ENCODE results near the gene SLC25A31. TPM values are rescaled to one million over a fixed set of nuclear protein-coding genes. Genes with fewer than 3 reads are reported as not detected.
A peak's percentile ranks its signal among the peaks of the same experiment; 100 is the strongest.

SLC25A31 gene
- polyA plus RNA-seq, 1 donor (not counting 4 experiments of a cell fraction or from before 2014, with no cell fraction given), result not detected

DNA sequence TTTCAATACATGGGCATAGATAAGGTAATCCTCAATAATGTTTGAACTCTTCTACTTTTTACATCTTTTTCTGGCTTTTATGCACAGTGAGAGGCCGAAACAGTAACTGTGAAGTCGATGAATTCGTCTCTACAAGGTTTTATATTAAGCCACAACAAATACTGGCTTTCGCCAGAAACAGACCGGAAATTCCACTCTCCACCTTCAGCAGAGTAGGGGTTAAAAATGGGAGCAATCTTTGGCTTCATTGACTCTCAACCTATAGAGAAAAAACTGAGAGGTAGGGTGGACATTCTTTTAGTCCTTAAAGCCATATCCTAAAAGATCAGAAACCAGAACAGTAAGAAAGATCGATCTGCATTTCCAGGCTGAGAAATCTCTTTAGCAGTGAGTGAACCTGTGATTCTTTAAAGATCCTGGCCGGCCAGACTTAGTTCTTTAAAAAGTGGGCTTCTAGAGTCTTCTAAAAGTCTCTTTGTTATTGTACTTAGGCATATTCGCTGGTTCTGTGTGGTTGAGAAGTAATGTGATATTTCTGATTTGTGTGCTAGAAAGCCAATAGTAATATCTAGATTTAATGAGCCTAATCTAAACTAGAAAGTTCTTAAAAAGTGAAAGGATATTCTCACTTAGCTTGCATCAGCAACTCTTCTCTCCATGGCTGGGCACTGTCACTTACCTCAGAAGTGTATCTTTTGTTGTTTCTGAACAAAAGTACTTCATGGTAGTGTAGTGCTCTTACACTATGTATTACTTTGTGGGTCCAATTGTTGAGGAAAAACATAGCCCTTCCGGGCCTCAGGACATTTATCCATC is 54.0 kb downstream of the SLC25A31 start:
- dilution Hi-C loops (cut with MboI; ENCODE audit: extremely low pct_ligation_motif_present, low sequenced_read_pairs), result no loop called here
- H3K27me3 ChIP-seq (ENCODE audit: control insufficient read depth, extremely low read depth, insufficient read depth, low read length), result no peaks in the 10 kb centered on the region
- peak overlapping the region; percentile 95 for H3K4me2 ChIP-seq (ENCODE audit: control insufficient read depth, extremely low read depth, insufficient read depth, low read depth, low read length)
- no peaks in the 10 kb centered on the region for H3K9me3 ChIP-seq (ENCODE audit: control insufficient read depth, low read depth, low read length)
- H3K9ac ChIP-seq (ENCODE audit: control insufficient read depth, extremely low read depth, insufficient read depth, low read length), result peak overlapping the region; percentile 99
- TF ChIP-seq CTCF (optimal IDR thresholded peaks at IDR 0.05 in 1 of 3, IDR thresholded peaks at IDR 0.05 in 1 of 3, conservative IDR thresholded peaks at IDR 0.05 in 1 of 3; ENCODE audit: extremely low read depth in 1 of 3, insufficient read depth in 2 of 3, low read length in 3 of 3), result no peak
- H2AFZ ChIP-seq (ENCODE audit: control insufficient read depth, low read length), result peak overlapping the region; percentile 29
- peak overlapping the region; percentile 55 to 98 (median 93) for H3K4me3 ChIP-seq (ENCODE audit: control insufficient read depth in 2 of 3, extremely low read depth in 1 of 3, insufficient read depth in 2 of 3, low read depth in 1 of 3, low read length in 3 of 3)
- H3K79me2 ChIP-seq (ENCODE audit: control insufficient read depth, insufficient read depth, low read length), result peaks cover 39% of the 10 kb centered on the region
- H3K36me3 ChIP-seq (ENCODE audit: control insufficient read depth in 2 of 2, extremely low read depth in 1 of 2, insufficient read depth in 2 of 2, low read length in 2 of 2), result no peaks in the 10 kb centered on the region
- DNase-seq (ENCODE audit: low read depth, low spot score), result no peak
- H3K9me1 ChIP-seq (ENCODE audit: control insufficient read depth, extremely low read depth, insufficient read depth, low read length), result no peaks in the 10 kb centered on the region
- H3K4me1 ChIP-seq (ENCODE audit: control insufficient read depth, extremely low read depth, insufficient read depth, low read length), result no peaks in the 10 kb centered on the region
- no peaks in the 10 kb centered on the region for H4K20me1 ChIP-seq (ENCODE audit: control insufficient read depth, extremely low read depth, insufficient read depth, low read length)
- peak overlapping the region; percentile 99 for H3K27ac ChIP-seq (ENCODE audit: control insufficient read depth, insufficient read depth, low read length)
- FAIRE-seq, result peak; percentile 64

DNA sequence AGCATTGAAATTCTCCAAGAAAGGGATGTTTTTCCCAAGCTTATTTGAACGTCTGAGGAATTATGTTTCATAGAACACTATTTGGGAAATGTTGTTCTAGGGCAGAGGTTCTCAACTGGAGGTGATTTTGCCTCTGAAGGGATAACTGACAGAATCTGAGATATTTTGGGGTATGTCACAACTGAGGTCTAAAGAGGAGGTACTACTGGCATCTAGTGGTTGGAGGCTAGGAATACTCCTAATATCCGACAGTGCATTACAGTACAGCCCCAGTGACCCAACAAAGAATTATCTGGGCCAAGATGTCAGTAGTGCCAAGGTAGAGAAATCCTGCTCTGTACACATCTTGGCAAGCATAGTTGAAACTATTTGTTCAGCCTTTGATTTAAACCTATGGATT is 58.3 kb downstream of the SLC25A31 start:
- no peaks in the 10 kb centered on the region for H3K27me3 ChIP-seq (ENCODE audit: control insufficient read depth, extremely low read depth, insufficient read depth, low read length)
- no peaks in the 10 kb centered on the region for H3K36me3 ChIP-seq (ENCODE audit: control insufficient read depth in 2 of 2, extremely low read depth in 1 of 2, insufficient read depth in 2 of 2, low read length in 2 of 2)
- H4K20me1 ChIP-seq (ENCODE audit: control insufficient read depth, extremely low read depth, insufficient read depth, low read length), result no peaks in the 10 kb centered on the region
- no peak overlapping the region for H3K27ac ChIP-seq (ENCODE audit: control insufficient read depth, insufficient read depth, low read length)
- no peaks in the 10 kb centered on the region for H3K4me1 ChIP-seq (ENCODE audit: control insufficient read depth, extremely low read depth, insufficient read depth, low read length)
- H2AFZ ChIP-seq (ENCODE audit: control insufficient read depth, low read length), result no peak overlapping the region
- no peak overlapping the region for H3K9ac ChIP-seq (ENCODE audit: control insufficient read depth, extremely low read depth, insufficient read depth, low read length)
- H3K79me2 ChIP-seq (ENCODE audit: control insufficient read depth, insufficient read depth, low read length), result peaks cover 49% of the 10 kb centered on the region
- TF ChIP-seq EZH2 (IDR thresholded peaks at IDR 0.05; ENCODE audit: low read length) (no peak), CTCF (optimal IDR thresholded peaks at IDR 0.05 in 1 of 3, IDR thresholded peaks at IDR 0.05 in 1 of 3, conservative IDR thresholded peaks at IDR 0.05 in 1 of 3; ENCODE audit: extremely low read depth in 1 of 3, insufficient read depth in 2 of 3, low read length in 3 of 3) (peak; percentile 30 to 45 (median 33))
- H3K9me3 ChIP-seq (ENCODE audit: control insufficient read depth, low read depth, low read length), result no peaks in the 10 kb centered on the region
- FAIRE-seq (peak; percentile 76), DNase-seq (ENCODE audit: low read depth, low spot score) (no peak)
- dilution Hi-C loops (cut with MboI; ENCODE audit: extremely low pct_ligation_motif_present, low sequenced_read_pairs), result no loop called here
- H3K9me1 ChIP-seq (ENCODE audit: control insufficient read depth, extremely low read depth, insufficient read depth, low read length), result no peaks in the 10 kb centered on the region
- no peak overlapping the region for H3K4me2 ChIP-seq (ENCODE audit: control insufficient read depth, extremely low read depth, insufficient read depth, low read depth, low read length)
- H3K4me3 ChIP-seq (ENCODE audit: control insufficient read depth in 2 of 3, extremely low read depth in 1 of 3, insufficient read depth in 2 of 3, low read depth in 1 of 3, low read length in 3 of 3), result no peak overlapping the region

Measured in keratinocyte (primary cell).